Keratinocyte (primary cell): Measurements from ENCODE around the gene EPB41L2.

ENCODE experiments used
- EZH2 ChIP-seq: IDR thresholded peaks from one replicate; pipeline ENCODE4 v1.6.1; 2012; ENCODE audit warnings: inconsistent platforms, mild to moderate bottlenecking, low read length, moderate library complexity
- TF ChIP-seq, protein P1 (sequence below), 3 experiments: IDR thresholded peaks in 1 of 3; conservative IDR thresholded peaks in 1 of 3; optimal IDR thresholded peaks in 1 of 3; 2 replicates in 2 of 3; 3 replicates in 1 of 3; pipeline versions ENCODE3 to v1.5.1; 2011; ENCODE audit warnings: low read length in 3 of 3, mild to moderate bottlenecking in 3 of 3, moderate library complexity in 2 of 3, control low read depth in 1 of 3, inconsistent platforms in 1 of 3; ENCODE audit not compliant: insufficient read depth in 2 of 3; ENCODE audit errors: extremely low read depth in 1 of 3

DNA sequence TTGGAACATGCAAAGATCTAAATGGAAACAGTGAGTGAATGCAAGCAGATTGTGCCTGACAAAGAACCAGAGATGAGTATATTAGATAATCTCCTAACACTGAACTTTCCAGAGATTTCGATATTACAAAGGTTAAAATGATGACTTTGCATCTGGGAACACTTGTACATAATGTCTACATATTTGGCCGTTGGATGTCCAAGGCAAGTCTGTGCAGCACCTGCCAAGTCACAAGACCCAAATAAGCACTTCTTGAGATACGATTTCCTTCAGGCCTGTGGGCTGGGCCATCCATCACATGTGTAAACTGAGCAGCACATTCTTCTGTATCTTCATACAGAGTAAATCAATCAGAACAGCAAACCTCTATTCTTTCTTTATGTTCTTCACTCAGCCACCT, 268.3 kb downstream of the EPB41L2 start:
- TF ChIP-seq, protein P1, sequence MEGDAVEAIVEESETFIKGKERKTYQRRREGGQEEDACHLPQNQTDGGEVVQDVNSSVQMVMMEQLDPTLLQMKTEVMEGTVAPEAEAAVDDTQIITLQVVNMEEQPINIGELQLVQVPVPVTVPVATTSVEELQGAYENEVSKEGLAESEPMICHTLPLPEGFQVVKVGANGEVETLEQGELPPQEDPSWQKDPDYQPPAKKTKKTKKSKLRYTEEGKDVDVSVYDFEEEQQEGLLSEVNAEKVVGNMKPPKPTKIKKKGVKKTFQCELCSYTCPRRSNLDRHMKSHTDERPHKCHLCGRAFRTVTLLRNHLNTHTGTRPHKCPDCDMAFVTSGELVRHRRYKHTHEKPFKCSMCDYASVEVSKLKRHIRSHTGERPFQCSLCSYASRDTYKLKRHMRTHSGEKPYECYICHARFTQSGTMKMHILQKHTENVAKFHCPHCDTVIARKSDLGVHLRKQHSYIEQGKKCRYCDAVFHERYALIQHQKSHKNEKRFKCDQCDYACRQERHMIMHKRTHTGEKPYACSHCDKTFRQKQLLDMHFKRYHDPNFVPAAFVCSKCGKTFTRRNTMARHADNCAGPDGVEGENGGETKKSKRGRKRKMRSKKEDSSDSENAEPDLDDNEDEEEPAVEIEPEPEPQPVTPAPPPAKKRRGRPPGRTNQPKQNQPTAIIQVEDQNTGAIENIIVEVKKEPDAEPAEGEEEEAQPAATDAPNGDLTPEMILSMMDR (optimal IDR thresholded peaks at IDR 0.05 in 1 of 3, IDR thresholded peaks at IDR 0.05 in 1 of 3, conservative IDR thresholded peaks at IDR 0.05 in 1 of 3; ENCODE audit: extremely low read depth in 1 of 3, insufficient read depth in 2 of 3, low read length in 3 of 3): no peak
- no peak for TF ChIP-seq EZH2
